ENCODE results near the gene GLIS2.

Gene GLIS2

GRCh38 chr16:4385789-4386450 lies 70.1 kb downstream of the GLIS2 start:
- DNase-seq = no peak

- DNase-seq = no peak
Observed at GRCh38 chr16:4386451-4386805, 70.6 kb downstream of the GLIS2 start.

- no peak for DNase-seq
Observed at GRCh38 chr16:4386951-4387565, 71.2 kb downstream of the GLIS2 start.

GRCh38 chr16:4387781-4388180 lies 71.9 kb downstream of the GLIS2 start:
- no peak for DNase-seq

- no peak for DNase-seq
Observed at GRCh38 chr16:4388271-4389021, 72.6 kb downstream of the GLIS2 start.

All from activated CD8-positive, alpha-beta memory T cell treated with anti-CD3 and anti-CD28 coated beads, Interleukin-2, amount 50 U/mL, for 4 hours (primary cell).